ENCODE results near the gene HMGB2.

The HMGB2 gene

GRCh38 chr4:173291899-173292298, 42.3 kb downstream of the HMGB2 start:
- no peak for DNase-seq (ENCODE audit: low read depth)
- no peak for TF ChIP-seq CTCF (IDR thresholded peaks at IDR 0.05; ENCODE audit: low read depth, low read length, missing control alignments)

GRCh38 chr4:173289353-173289727, 44.8 kb downstream of the HMGB2 start:
- no peak for TF ChIP-seq CTCF (IDR thresholded peaks at IDR 0.05; ENCODE audit: low read depth, low read length, missing control alignments)
- H3K4me3 ChIP-seq (ENCODE audit: low read depth, low read length) = no peak overlapping the region
- DNase-seq (ENCODE audit: low read depth) = no peak

More at GRCh38 chr4:173291899-173292298, 42.3 kb downstream of the HMGB2 start:
- H3K4me3 ChIP-seq (ENCODE audit: low read depth, low read length) = no peak overlapping the region

- no peak for DNase-seq (ENCODE audit: low read depth)
- no peak for TF ChIP-seq CTCF (IDR thresholded peaks at IDR 0.05; ENCODE audit: low read depth, low read length, missing control alignments)
- no peak overlapping the region for H3K4me3 ChIP-seq (ENCODE audit: low read depth, low read length)
Observed at GRCh38 chr4:173288698-173289352, 45.3 kb downstream of the HMGB2 start.

- H3K4me3 ChIP-seq (ENCODE audit: low read depth, low read length) = no peak overlapping the region
- TF ChIP-seq CTCF (IDR thresholded peaks at IDR 0.05; ENCODE audit: low read depth, low read length, missing control alignments) = peak; percentile 63
- peak; percentile 40 for DNase-seq (ENCODE audit: low read depth)
Observed at GRCh38 chr4:173288296-173288695, 45.9 kb downstream of the HMGB2 start.

GRCh38 chr4:173287486-173287885, 46.7 kb downstream of the HMGB2 start:
- no peak overlapping the region for H3K4me3 ChIP-seq (ENCODE audit: low read depth, low read length)
- no peak for TF ChIP-seq CTCF (IDR thresholded peaks at IDR 0.05; ENCODE audit: low read depth, low read length, missing control alignments)
- no peak for DNase-seq (ENCODE audit: low read depth)

- no peak for DNase-seq (ENCODE audit: low read depth)
- no peak overlapping the region for H3K4me3 ChIP-seq (ENCODE audit: low read depth, low read length)
- TF ChIP-seq CTCF (IDR thresholded peaks at IDR 0.05; ENCODE audit: low read depth, low read length, missing control alignments) = no peak
Observed at GRCh38 chr4:173284463-173284862, 49.7 kb downstream of the HMGB2 start.

- TF ChIP-seq CTCF (IDR thresholded peaks at IDR 0.05; ENCODE audit: low read depth, low read length, missing control alignments) = no peak
- DNase-seq (ENCODE audit: low read depth) = no peak
- H3K4me3 ChIP-seq (ENCODE audit: low read depth, low read length) = no peak overlapping the region
Observed at GRCh38 chr4:173282626-173283025, 51.5 kb downstream of the HMGB2 start.
